ENCODE results near the gene GPRC5C. TPM values are rescaled to one million over a fixed set of nuclear protein-coding genes. Genes with fewer than 3 reads are reported as not detected.
A peak's percentile ranks its signal among the peaks of the same experiment; 100 is the strongest.

The GPRC5C gene
- total RNA-seq, 1 experiment from 2014 or later = 9.0 TPM

- DNase-seq (ENCODE audit: extremely low read depth, low read depth) = peak; percentile 36
Observed at GRCh38 chr17:74430706-74431567, 951 bp upstream of the GPRC5C start.

GRCh38 chr17:74432424-74432690 is 469 bp downstream of the GPRC5C start:
- no peak for DNase-seq (ENCODE audit: extremely low read depth, low read depth)

GRCh38 chr17:74432766-74433391 is 991 bp downstream of the GPRC5C start:
- no peak for DNase-seq (ENCODE audit: extremely low read depth, low read depth)

GRCh38 chr17:74433421-74434121 is 1.7 kb downstream of the GPRC5C start:
- DNase-seq (ENCODE audit: extremely low read depth, low read depth) = no peak

GRCh38 chr17:74435775-74436359 is 4.0 kb downstream of the GPRC5C start:
- no peak for DNase-seq (ENCODE audit: extremely low read depth, low read depth)

- no peak for DNase-seq (ENCODE audit: extremely low read depth, low read depth)
Observed at GRCh38 chr17:74437702-74438101, 5.8 kb downstream of the GPRC5C start.

GRCh38 chr17:74439691-74440567 is 8.0 kb downstream of the GPRC5C start:
- DNase-seq (ENCODE audit: extremely low read depth, low read depth) = no peak

GRCh38 chr17:74441537-74441936 is 9.6 kb downstream of the GPRC5C start:
- no peak for DNase-seq (ENCODE audit: extremely low read depth, low read depth)

- no peak for DNase-seq (ENCODE audit: extremely low read depth, low read depth)
Observed at GRCh38 chr17:74442291-74442669, 10.4 kb downstream of the GPRC5C start.

GRCh38 chr17:74442670-74443515 is 11.0 kb downstream of the GPRC5C start:
- DNase-seq (ENCODE audit: extremely low read depth, low read depth) = no peak

- no peak for DNase-seq (ENCODE audit: extremely low read depth, low read depth)
Observed at GRCh38 chr17:74443516-74444296, 11.8 kb downstream of the GPRC5C start.

GRCh38 chr17:74444406-74444805 is 12.5 kb downstream of the GPRC5C start:
- no peak for DNase-seq (ENCODE audit: extremely low read depth, low read depth)

GRCh38 chr17:74445158-74445557 is 13.3 kb downstream of the GPRC5C start:
- DNase-seq (ENCODE audit: extremely low read depth, low read depth) = no peak

- no peak for DNase-seq (ENCODE audit: extremely low read depth, low read depth)
Observed at GRCh38 chr17:74446551-74447500, 14.9 kb downstream of the GPRC5C start.

- no peak for DNase-seq (ENCODE audit: extremely low read depth, low read depth)
Observed at GRCh38 chr17:74447628-74448159, 15.8 kb downstream of the GPRC5C start.

GRCh38 chr17:74448756-74449155 is 16.9 kb downstream of the GPRC5C start:
- DNase-seq (ENCODE audit: extremely low read depth, low read depth) = no peak

GRCh38 chr17:74449306-74449705 is 17.4 kb downstream of the GPRC5C start:
- DNase-seq (ENCODE audit: extremely low read depth, low read depth) = no peak

Measured in NCI-H460 (cell line).